K562 (cell line): Measurements from ENCODE around the gene NPDC1. TPM values are rescaled to one million over a fixed set of nuclear protein-coding genes. Genes with fewer than 3 reads are reported as not detected.

Experiments
- ATAC-seq: fragments of 200-7000 bp; cut with Tn5 transposase; 3 replicates; pipeline ENCODE4 v1.9.1; 2020; ENCODE audit warnings: moderate library complexity
- BruUV-seq: library from RNA; stranded (reverse); fragments of 400-500 nt; replicated peaks from 2 replicates; lab custom pipeline; 2021; lab: Mats Ljungman, UMichigan
- CTCF ChIA-PET: fragments of 300-600 bp; formaldehyde crosslinking; extraction: SDS; loops from one replicate; lab custom pipeline; 2021; ENCODE audit warnings: low intra/inter-chr PET ratio; lab: Yijun Ruan, JAX
- POLR2A ChIA-PET: fragments of 300-600, 350-650 bp; sonication (Branson Sonifier 250); formaldehyde crosslinking; extraction: SDS; loops from one replicate; lab custom pipeline; 2021; ENCODE audit warnings: antibody characterized with exemption, inconsistent platforms; lab: Yijun Ruan, JAX
- DNase-seq, 4 experiments: peaks; one replicate each; pipeline versions ENCODE4 v3.0.0 to v3.0.0-alpha.2; 2011 to 2018; ENCODE audit warnings: low spot score in 3 of 4, mixed read lengths in 3 of 4; ENCODE audit errors: extremely low read depth in 1 of 4
- FAIRE-seq: peaks from 2 replicates; lab custom pipeline; 2011; peaks lifted over from hg19 to GRCh38; lab: Jason Lieb, UNC
- H2AFZ ChIP-seq: 2 replicates; pipeline ENCODE4 v1.6.0; 2011; ENCODE audit warnings: low read depth, low read length, control low read depth, inconsistent platforms
- H3K27ac ChIP-seq: fragments of 200-600 bp; 3 replicates; pipeline ENCODE4 v1.8.0; 2011; ENCODE audit warnings: low read depth, mild to moderate bottlenecking, control low read depth, inconsistent platforms, low read length, moderate library complexity, mixed read lengths; ENCODE audit errors: extremely low read depth
- H3K27me3 ChIP-seq, 2 experiments: fragments of 300-600 bp in 1 of 2; 2 replicates in 1 of 2; 3 replicates in 1 of 2; pipeline versions ENCODE4 v1.6.0 to v1.8.0; 2011; ENCODE audit warnings: inconsistent platforms in 2 of 2, low read length in 2 of 2, mild to moderate bottlenecking in 1 of 2, mixed read lengths in 1 of 2, moderate library complexity in 1 of 2; ENCODE audit not compliant: control insufficient read depth in 2 of 2, insufficient read depth in 2 of 2
- H3K36me3 ChIP-seq: fragments of 300-600 bp; 3 replicates; pipeline ENCODE4 v1.8.0; 2011; ENCODE audit warnings: mild to moderate bottlenecking, low read length, inconsistent platforms; ENCODE audit not compliant: control insufficient read depth, insufficient read depth
- H3K4me1 ChIP-seq, 2 experiments: fragments of 200-600 bp in 1 of 2; replicated peaks in 1 of 2; 2 replicates in 1 of 2; 3 replicates in 1 of 2; pipeline versions ENCODE4 v1.5.1 to v1.8.0; 2011; ENCODE audit warnings: inconsistent platforms in 2 of 2, low read length in 2 of 2, mild to moderate bottlenecking in 1 of 2, mixed read lengths in 1 of 2, moderate library complexity in 1 of 2; ENCODE audit not compliant: control insufficient read depth in 2 of 2, insufficient read depth in 2 of 2
- H3K4me2 ChIP-seq: 2 replicates; pipeline ENCODE4 v1.6.1; 2011; ENCODE audit warnings: low read length, control low read depth, inconsistent platforms, mixed read lengths; ENCODE audit not compliant: insufficient read depth
- H3K4me3 ChIP-seq: fragments of 200-600 bp; sonication (generic), shearing (Covaris generic); 2 replicates; pipeline ENCODE4 v1.5.1; 2016; ENCODE audit warnings: control low read depth, inconsistent platforms
- H3K79me2 ChIP-seq: fragments of 200-600 bp; 3 replicates; pipeline ENCODE4 v1.8.0; 2011; ENCODE audit warnings: low read length, inconsistent platforms; ENCODE audit not compliant: control insufficient read depth, insufficient read depth
- H3K9ac ChIP-seq, 2 experiments: 2 replicates each; pipeline versions ENCODE4 v1.6.0 to v1.6.1; 2011; ENCODE audit warnings: low read depth in 2 of 2, low read length in 2 of 2, control low read depth in 1 of 2, inconsistent platforms in 1 of 2, mild to moderate bottlenecking in 1 of 2, mixed read lengths in 1 of 2; ENCODE audit not compliant: insufficient read depth in 1 of 2
- H3K9me1 ChIP-seq: one replicate; pipeline ENCODE4 v1.6.0; 2011; ENCODE audit warnings: inconsistent platforms, mild to moderate bottlenecking, low read length, moderate library complexity; ENCODE audit not compliant: control insufficient read depth, insufficient read depth
- H3K9me3 ChIP-seq: replicated peaks from 2 replicates; pipeline ENCODE4 v1.5.1; 2011; ENCODE audit warnings: low read depth, low read length, inconsistent platforms; ENCODE audit not compliant: control insufficient read depth, insufficient read depth
- H4K20me1 ChIP-seq: replicated peaks from 2 replicates; pipeline ENCODE4 v1.6.1; 2011; ENCODE audit warnings: low read length, inconsistent platforms, mixed read lengths; ENCODE audit not compliant: control insufficient read depth, insufficient read depth
- BACH1 ChIP-seq: fragments of 200-800 bp; sonication (Bioruptor generic); IDR thresholded peaks from 2 replicates; pipeline ENCODE4 v1.6.1; 2016; ENCODE audit warnings: missing genetic modification characterization, missing compliant biosample characterization
- CREM ChIP-seq: IDR thresholded peaks from 2 replicates; pipeline ENCODE4 v1.6.1; 2014; ENCODE audit warnings: antibody characterized with exemption, low read depth
- MTA2 ChIP-seq: fragments of 450-650 bp; IDR thresholded peaks from 2 replicates; pipeline ENCODE4 v1.6.1; 2016; ENCODE audit warnings: low read depth
- NONO ChIP-seq, 2 experiments: fragments of 200-400 bp in 1 of 2; fragments of 450-650 bp in 1 of 2; formaldehyde crosslinking in 1 of 2; IDR thresholded peaks; 2 replicates each; pipeline ENCODE4 v1.6.1; 2017; ENCODE audit warnings: low read depth in 2 of 2, mild to moderate bottlenecking in 2 of 2, moderate library complexity in 2 of 2, low read length in 1 of 2
- SMAD1 ChIP-seq: fragments of 150-350 bp; IDR thresholded peaks from 2 replicates; pipeline ENCODE4 v1.6.1; 2014; ENCODE audit warnings: low read length, low read depth; ENCODE audit not compliant: partially characterized antibody
- ZNF449 ChIP-seq: fragments of 250-450 bp; sonication (Bioruptor Pico); IDR thresholded peaks from 2 replicates; pipeline ENCODE4 v1.8.0; 2022; ENCODE audit warnings: moderate library complexity, mild to moderate bottlenecking, inconsistent platforms
- WGBS: fragments of 100-300 bp; shearing (Covaris generic); methylation state at CpG from one replicate; pipeline ENCODE4 v1.1.6; 2016; ENCODE audit warnings: low coverage, mixed read lengths; ENCODE audit not compliant: insufficient coverage; ENCODE audit errors: missing lambda C conversion rate; 5-methylcytosine and 5-hydroxymethylcytosine counted together
- in situ Hi-C: fragments of 300-500 bp; cut with MboI; formaldehyde crosslinking; loops from 4 replicates; pipeline ENCODE4 v1.15.0; 2018; ENCODE audit warnings: inconsistent platforms, mixed read lengths
- intact Hi-C: fragments of 100-400 bp; cut with micrococcal nuclease; formaldehyde crosslinking; loops from 2 replicates; pipeline ENCODE4 v1.14.2; 2022
- polyA plus RNA-seq, 8 experiments: library from polyadenylated mRNA; depleted of rRNA in 4 of 8; stranded (reverse) in 5 of 8; unstranded in 3 of 8; fragments of >200 nt; fragmentation: Nextera tagmentation in 2 of 8; fragmentation: Illumina TruSeq in 1 of 8; extraction: Ambion mirVana in 2 of 8; extraction: Trizol in 1 of 8; gene quantifications; 2 replicates each; pipeline versions ENCODE4 v1.2.1 to v1.2.3, GENCODE V29; 2011 to 2014; ENCODE audit warnings: inconsistent platforms in 1 of 8, missing spikeins in 1 of 8
- total RNA-seq, 7 experiments: library from RNA; depleted of rRNA in 6 of 7; stranded (reverse); fragments of >200 nt in 6 of 7; fragmentation: Illumina TruSeq in 2 of 7; extraction: Trizol in 2 of 7; gene quantifications; 2 replicates each; pipeline versions ENCODE4 v1.2.1 to v1.2.3, GENCODE V29; 2011 to 2021; ENCODE audit warnings: low replicate concordance in 1 of 7

The NPDC1 gene
- total and polyA plus RNA-seq, 9 of the 15 experiments (the other 6 are each of a cell fraction or from before 2014, with no cell fraction given): 0.06 to 2.1 (median 0.53) TPM; not detected in 3

GRCh38 chr9:137030006-137030405, 16.0 kb downstream of the NPDC1 start:
- TF ChIP-seq BACH1: no peak
- no peak for TF ChIP-seq NONO (IDR thresholded peaks at IDR 0.05; ENCODE audit: low read depth in 2 of 2, low read length in 1 of 2)
- no peak for TF ChIP-seq SMAD1
- TF ChIP-seq ZNF449 (CRISPR knock-in tag): no peak
- TF ChIP-seq CREM: no peak
- TF ChIP-seq MTA2: no peak
- ATAC-seq (no peak), DNase-seq (no peak), FAIRE-seq (no peak)
- no TSS peak for BruUV-seq
- POLR2A ChIA-PET: interaction anchor here (0.6 to 0.7 kb wide), 3 partner anchors 82 to 154 kb away, joined by 3 to 4 read pairs (median 3); no protein-coding TSS in a partner anchor
- no peak overlapping the region for H2AFZ ChIP-seq
- no peak overlapping the region for H3K4me2 ChIP-seq
- no peaks in the 10 kb centered on the region for H4K20me1 ChIP-seq
- CTCF ChIA-PET: interaction anchor here (0.6 to 3.0 kb wide), 6 partner anchors 14 to 246 kb away, joined by 3 to 17 read pairs (median 4); partner anchors contain the start of genes NPDC1 and TMEM141
- intact Hi-C loops (no loop called here), in situ Hi-C loops (no loop called here)
- H3K27me3 ChIP-seq: no peaks in the 10 kb centered on the region
- no peak overlapping the region for H3K4me3 ChIP-seq
- H3K4me1 ChIP-seq: peaks cover 9 to 85% of the 10 kb centered on the region in 2 experiments; a peak in 4 of 5 replicates
- no peaks in the 10 kb centered on the region for H3K36me3 ChIP-seq
- H3K9ac ChIP-seq: no peak overlapping the region
- 26% methylated on average over 12 of the region's 15 CpGs for WGBS
- peaks cover 3% of the 10 kb centered on the region; the same call in 1 of the 3 replicates for H3K79me2 ChIP-seq
- no peaks in the 10 kb centered on the region for H3K9me1 ChIP-seq
- H3K9me3 ChIP-seq: no peaks in the 10 kb centered on the region
- H3K27ac ChIP-seq: no peak overlapping the region
